PC-3 (cell line): Measurements from ENCODE around the gene THBS4. TPM values are rescaled to one million over a fixed set of nuclear protein-coding genes. Genes with fewer than 3 reads are reported as not detected.

Source experiments
- ATAC-seq: fragments of 200-7000 bp; cut with Tn5 transposase; 2 replicates; pipeline ENCODE4 v1.9.1; 2020; ENCODE audit warnings: mild to moderate bottlenecking, moderate library complexity
- BruUV-seq: library from RNA; stranded (reverse); fragments of 400-500 nt; replicated peaks from 2 replicates; lab custom pipeline; 2021; lab: Mats Ljungman, UMichigan
- CTCF ChIA-PET: fragments of 300-600 bp; sonication (Branson Sonifier 250); formaldehyde crosslinking; loops from one replicate; lab custom pipeline; 2022; ENCODE audit warnings: antibody characterized with exemption; lab: Charles Lee
- POLR2A ChIA-PET: fragments of 300-600 bp; sonication (Branson Sonifier 250); formaldehyde crosslinking; loops from one replicate; lab custom pipeline; 2022; ENCODE audit warnings: antibody characterized with exemption; ENCODE audit not compliant: unreplicated experiment; lab: Charles Lee
- DNase-seq: peaks from one replicate; pipeline ENCODE4 v3.0.0-alpha.2; 2015
- H2AFZ ChIP-seq: fragments of 300-600 bp; sonication (generic); 2 replicates; pipeline ENCODE4 v1.6.0; 2016; ENCODE audit warnings: antibody characterized with exemption, low read length
- H3F3A ChIP-seq: fragments of 300-600 bp; sonication (generic); one replicate; pipeline ENCODE4 v1.6.0; 2017; ENCODE audit warnings: antibody characterized with exemption, low read length, control low read depth, mild to moderate bottlenecking; ENCODE audit not compliant: unreplicated experiment
- H3K27ac ChIP-seq: fragments of 300-600 bp; sonication (generic); 2 replicates; pipeline ENCODE4 v1.5.1; 2016; ENCODE audit warnings: mild to moderate bottlenecking, low read length
- H3K27me3 ChIP-seq: fragments of 300-600 bp; sonication (generic); 2 replicates; pipeline ENCODE4 v1.6.1; 2016; ENCODE audit warnings: low read length, mixed read lengths
- H3K36me3 ChIP-seq: fragments of 300-600 bp; sonication (generic); 2 replicates; pipeline ENCODE4 v1.6.1; 2016; ENCODE audit warnings: low read depth, mixed run types, low read length, mixed read lengths
- H3K4me1 ChIP-seq: fragments of 300-600 bp; sonication (generic); 2 replicates; pipeline ENCODE4 v1.5.1; 2016; ENCODE audit warnings: low read length; ENCODE audit not compliant: insufficient read depth
- H3K4me2 ChIP-seq: fragments of 300-600 bp; sonication (generic); 2 replicates; pipeline ENCODE4 v1.6.0; 2016; ENCODE audit warnings: low read length
- H3K4me3 ChIP-seq: fragments of 300-600 bp; sonication (generic); 2 replicates; pipeline ENCODE4 v1.5.1; 2016; ENCODE audit warnings: mild to moderate bottlenecking, low read length, mixed read lengths
- H3K79me2 ChIP-seq: fragments of 300-600 bp; sonication (generic); 2 replicates; pipeline ENCODE4 v1.6.1; 2017; ENCODE audit warnings: low read length, mixed read lengths
- H3K9ac ChIP-seq: fragments of 300-600 bp; sonication (generic); 2 replicates; pipeline ENCODE4 v1.6.0; 2016; ENCODE audit warnings: mild to moderate bottlenecking, low read length
- H3K9me2 ChIP-seq: fragments of 300-600 bp; sonication (generic); replicated peaks from 2 replicates; pipeline ENCODE4 v1.6.1; 2016; ENCODE audit warnings: mixed run types, low read length, mixed read lengths
- H3K9me3 ChIP-seq: fragments of 300-600 bp; sonication (generic); 2 replicates; pipeline ENCODE4 v1.6.1; 2016; ENCODE audit warnings: low read length, mixed read lengths
- H4K20me1 ChIP-seq: fragments of 300-600 bp; sonication (generic); 2 replicates; pipeline ENCODE4 v1.6.1; 2016; ENCODE audit warnings: low read length, mixed read lengths
- CTCF ChIP-seq: fragments of 300-600 bp; sonication (generic); conservative IDR thresholded peaks from 2 replicates; pipeline ENCODE4 v1.5.1; 2017; ENCODE audit warnings: antibody characterized with exemption, low read depth, mild to moderate bottlenecking, low read length
- EZH2 ChIP-seq: fragments of 300-600 bp; sonication (generic); IDR thresholded peaks from one replicate; pipeline ENCODE4 v1.6.1; 2017; ENCODE audit warnings: antibody characterized with exemption, mild to moderate bottlenecking, low read length; ENCODE audit not compliant: unreplicated experiment
- EZH2phosphoT487 ChIP-seq: fragments of 300-600 bp; sonication (generic); IDR thresholded peaks from 2 replicates; pipeline ENCODE4 v1.6.1; 2018; ENCODE audit warnings: mild to moderate bottlenecking, antibody characterized with exemption, low read length, borderline replicate concordance
- intact Hi-C: fragments of 100-400 bp; cut with micrococcal nuclease; formaldehyde crosslinking; loops from 2 replicates; pipeline ENCODE4 v1.9.0; 2023
- total RNA-seq: library from RNA; depleted of rRNA; stranded (reverse); fragments of >200 nt; gene quantifications from 2 replicates; pipeline ENCODE4 v1.2.3, GENCODE V29; 2014

The THBS4 gene
- total RNA-seq, 1 experiment from 2014 or later: 0.29 TPM

- H3K9me2 ChIP-seq: no peaks in the 10 kb centered on the region
- DNase-seq (no peak), ATAC-seq (no peak)
- H3K9ac ChIP-seq: no peak overlapping the region
- intact Hi-C loops: no loop called here
- no peaks in the 10 kb centered on the region for H4K20me1 ChIP-seq
- no peaks in the 10 kb centered on the region for H3K36me3 ChIP-seq
- H3K79me2 ChIP-seq: no peaks in the 10 kb centered on the region
- BruUV-seq: no TSS peak
- H3K4me1 ChIP-seq: no peaks in the 10 kb centered on the region
- no peaks in the 10 kb centered on the region for H3K9me3 ChIP-seq
- H3K4me2 ChIP-seq: no peak overlapping the region
- ChIA-PET CTCF (no interaction called here), POLR2A (no interaction called here)
- H3K27ac ChIP-seq: no peak overlapping the region
- no peak overlapping the region for H2AFZ ChIP-seq
- peaks cover 57% of the 10 kb centered on the region for H3K27me3 ChIP-seq
- H3K4me3 ChIP-seq: no peak overlapping the region
- TF ChIP-seq EZH2: no peak
- TF ChIP-seq CTCF: no peak
- no peak for TF ChIP-seq EZH2phosphoT487
- H3F3A ChIP-seq: no peaks in the 10 kb centered on the region
Measured at GRCh38 chr5:80042330-80042729, 7.2 kb downstream of the THBS4 start.

DNA sequence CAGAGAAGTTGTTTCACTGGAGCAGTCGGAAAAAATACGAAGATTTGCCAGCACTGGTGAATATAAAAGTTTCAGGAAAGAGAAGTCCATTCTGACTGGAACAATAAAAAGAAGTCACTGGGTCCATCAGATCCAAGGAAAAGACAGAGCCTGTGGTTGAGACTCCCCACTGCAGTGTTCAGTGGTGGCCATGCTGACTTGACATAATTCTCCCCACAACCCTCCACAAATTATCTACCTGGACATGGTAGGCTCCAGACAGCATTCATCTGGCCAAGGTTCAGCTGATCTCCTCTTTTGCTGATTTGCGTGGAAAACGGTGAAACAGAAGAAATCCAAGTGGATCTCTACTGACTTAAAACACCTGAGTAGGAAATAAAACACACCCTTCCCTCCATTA is 8.0 kb downstream of the THBS4 start:
- no peak overlapping the region for H2AFZ ChIP-seq
- H3K27me3 ChIP-seq: peaks cover 50% of the 10 kb centered on the region
- DNase-seq: no peak
- H3K27ac ChIP-seq: no peak overlapping the region
- BruUV-seq: no TSS peak
- ChIA-PET CTCF (no interaction called here), POLR2A (no interaction called here)
- no peak overlapping the region for H3K4me3 ChIP-seq
- no peak overlapping the region for H3K4me2 ChIP-seq
- no peaks in the 10 kb centered on the region for H3K9me3 ChIP-seq
- H3K4me1 ChIP-seq: no peaks in the 10 kb centered on the region
- no peak for TF ChIP-seq EZH2phosphoT487
- no peak for TF ChIP-seq CTCF
- no peak for TF ChIP-seq EZH2
- H4K20me1 ChIP-seq: no peaks in the 10 kb centered on the region
- no peaks in the 10 kb centered on the region for H3K79me2 ChIP-seq
- no peaks in the 10 kb centered on the region for H3K36me3 ChIP-seq
- no peak for ATAC-seq
- no peaks in the 10 kb centered on the region for H3K9me2 ChIP-seq
- intact Hi-C loops: no loop called here
- no peak overlapping the region for H3K9ac ChIP-seq
- no peaks in the 10 kb centered on the region for H3F3A ChIP-seq

DNA sequence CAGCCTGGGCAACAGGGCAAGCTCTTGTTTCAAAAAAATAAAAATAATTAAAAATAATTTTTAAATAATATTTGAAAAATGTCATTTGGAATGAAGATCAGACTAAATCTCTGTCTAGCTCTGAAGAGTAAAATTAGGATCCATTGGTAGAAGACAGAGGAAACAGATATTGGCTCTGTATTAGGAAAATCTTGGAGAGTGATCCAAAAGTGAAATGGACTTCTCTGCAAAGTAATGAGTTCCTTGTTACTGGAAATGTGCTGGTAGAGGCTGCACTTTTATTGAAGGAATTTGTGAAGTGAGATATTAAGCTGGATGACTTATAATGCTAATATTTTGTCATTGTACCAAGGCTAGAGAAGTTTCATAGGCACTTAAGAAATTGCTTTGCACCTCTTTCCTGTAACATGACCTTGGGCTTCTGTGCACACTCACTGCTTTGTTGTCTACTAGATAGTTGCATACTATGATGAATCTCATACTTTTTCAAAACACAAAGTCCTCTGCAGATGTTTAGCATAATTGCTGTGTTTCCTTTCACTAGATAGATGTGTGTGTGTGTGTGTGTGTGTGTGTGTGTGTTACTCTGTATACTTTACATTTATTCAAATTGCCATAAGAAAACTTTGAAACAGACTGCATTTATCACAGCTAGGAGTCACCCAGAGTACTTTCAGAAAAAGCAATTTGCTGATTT is 13.1 kb downstream of the THBS4 start:
- ATAC-seq (no peak), DNase-seq (no peak)
- H3K4me1 ChIP-seq: no peaks in the 10 kb centered on the region
- H3K27me3 ChIP-seq: peaks cover 13% of the 10 kb centered on the region
- no peaks in the 10 kb centered on the region for H3K9me2 ChIP-seq
- no peaks in the 10 kb centered on the region for H4K20me1 ChIP-seq
- no peak overlapping the region for H3K4me3 ChIP-seq
- no peak overlapping the region for H3K4me2 ChIP-seq
- intact Hi-C loops: no loop called here
- TF ChIP-seq EZH2 (no peak), EZH2phosphoT487 (no peak), CTCF (no peak)
- no peaks in the 10 kb centered on the region for H3F3A ChIP-seq
- no peak overlapping the region for H3K27ac ChIP-seq
- H3K9me3 ChIP-seq: no peaks in the 10 kb centered on the region
- no TSS peak for BruUV-seq
- H2AFZ ChIP-seq: no peak overlapping the region
- no peaks in the 10 kb centered on the region for H3K79me2 ChIP-seq
- POLR2A ChIA-PET: no interaction called here
- no peaks in the 10 kb centered on the region for H3K36me3 ChIP-seq
- CTCF ChIA-PET: no interaction called here
- no peak overlapping the region for H3K9ac ChIP-seq
